Astrocyte (in vitro differentiated cells and primary cell): ENCODE data around the gene DDX18.
"Not testable (repeated sequence)": the region's sequence is repeated elsewhere in the genome, so short reads cannot be mapped to it uniquely, and the experiment has no call there.

Source experiments
- EZH2 ChIP-seq: IDR thresholded peaks from 2 replicates; pipeline ENCODE4 v1.6.1; 2012; ENCODE audit warnings: mild to moderate bottlenecking, low read length, inconsistent platforms; ENCODE audit not compliant: insufficient read depth
- TF ChIP-seq, protein P1 (sequence below): IDR thresholded peaks from 2 replicates; pipeline ENCODE4 v1.5.1; 2011; ENCODE audit warnings: low read depth, mild to moderate bottlenecking, inconsistent platforms, low read length, moderate library complexity; ENCODE audit not compliant: insufficient read depth

DNA sequence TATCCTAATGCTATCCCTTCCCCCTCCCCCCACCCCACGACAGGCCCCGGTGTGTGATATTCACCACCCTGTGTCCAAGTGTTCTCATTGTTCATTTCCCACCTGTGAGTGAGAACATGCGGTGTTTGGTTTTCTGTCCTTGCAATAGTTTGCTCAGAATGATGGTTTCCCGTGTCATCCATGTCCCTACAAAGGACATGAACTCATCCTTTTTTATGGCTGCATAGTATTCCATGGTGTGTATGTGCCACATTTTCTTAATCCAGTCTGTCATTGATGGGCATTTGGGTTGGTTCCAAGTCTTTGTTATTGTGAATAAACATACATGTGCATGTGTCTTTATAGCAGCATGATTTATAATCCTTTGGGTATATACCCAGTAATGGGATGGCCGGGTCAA lies 13.0 kb downstream of the DDX18 start:
- TF ChIP-seq EZH2, result not testable (repeated sequence)
- TF ChIP-seq, protein P1, sequence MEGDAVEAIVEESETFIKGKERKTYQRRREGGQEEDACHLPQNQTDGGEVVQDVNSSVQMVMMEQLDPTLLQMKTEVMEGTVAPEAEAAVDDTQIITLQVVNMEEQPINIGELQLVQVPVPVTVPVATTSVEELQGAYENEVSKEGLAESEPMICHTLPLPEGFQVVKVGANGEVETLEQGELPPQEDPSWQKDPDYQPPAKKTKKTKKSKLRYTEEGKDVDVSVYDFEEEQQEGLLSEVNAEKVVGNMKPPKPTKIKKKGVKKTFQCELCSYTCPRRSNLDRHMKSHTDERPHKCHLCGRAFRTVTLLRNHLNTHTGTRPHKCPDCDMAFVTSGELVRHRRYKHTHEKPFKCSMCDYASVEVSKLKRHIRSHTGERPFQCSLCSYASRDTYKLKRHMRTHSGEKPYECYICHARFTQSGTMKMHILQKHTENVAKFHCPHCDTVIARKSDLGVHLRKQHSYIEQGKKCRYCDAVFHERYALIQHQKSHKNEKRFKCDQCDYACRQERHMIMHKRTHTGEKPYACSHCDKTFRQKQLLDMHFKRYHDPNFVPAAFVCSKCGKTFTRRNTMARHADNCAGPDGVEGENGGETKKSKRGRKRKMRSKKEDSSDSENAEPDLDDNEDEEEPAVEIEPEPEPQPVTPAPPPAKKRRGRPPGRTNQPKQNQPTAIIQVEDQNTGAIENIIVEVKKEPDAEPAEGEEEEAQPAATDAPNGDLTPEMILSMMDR, result not testable (repeated sequence)
